HuH-7.5 (cell line): ENCODE measurements around the gene ZSWIM8.
"Not testable (repeated sequence)": the region's sequence is repeated elsewhere in the genome, so short reads cannot be mapped to it uniquely, and the experiment has no call there.

ENCODE experiments used
- DNase-seq: peaks from one replicate; pipeline ENCODE4 v3.0.0; 2011; ENCODE audit warnings: low spot score

The ZSWIM8 gene

DNA sequence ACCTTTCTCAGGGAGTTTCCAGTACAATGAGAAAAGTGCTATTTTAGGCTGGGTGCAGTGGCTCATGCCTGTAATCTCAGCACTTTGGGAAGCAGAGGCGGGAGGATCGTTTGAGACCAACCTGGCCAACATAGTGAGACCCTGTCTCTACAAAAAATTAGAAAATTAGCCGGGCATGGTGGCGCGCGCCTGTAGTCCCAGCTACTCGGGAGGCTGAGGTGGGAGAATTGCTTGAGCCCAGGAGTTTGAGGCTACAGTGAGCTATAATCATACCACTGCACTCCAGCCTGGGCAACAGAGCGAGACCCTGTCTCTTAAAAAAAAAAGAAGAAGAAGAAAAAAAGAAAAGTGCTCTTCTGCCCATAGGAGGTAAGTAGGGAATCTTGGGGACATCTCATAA lies 10.6 kb downstream of the ZSWIM8 start:
- not testable (repeated sequence) for DNase-seq

GRCh38 chr10:73796766-73797165 lies 11.4 kb downstream of the ZSWIM8 start:
- no peak for DNase-seq

GRCh38 chr10:73797324-73798025 lies 12.1 kb downstream of the ZSWIM8 start:
- no peak for DNase-seq

DNA sequence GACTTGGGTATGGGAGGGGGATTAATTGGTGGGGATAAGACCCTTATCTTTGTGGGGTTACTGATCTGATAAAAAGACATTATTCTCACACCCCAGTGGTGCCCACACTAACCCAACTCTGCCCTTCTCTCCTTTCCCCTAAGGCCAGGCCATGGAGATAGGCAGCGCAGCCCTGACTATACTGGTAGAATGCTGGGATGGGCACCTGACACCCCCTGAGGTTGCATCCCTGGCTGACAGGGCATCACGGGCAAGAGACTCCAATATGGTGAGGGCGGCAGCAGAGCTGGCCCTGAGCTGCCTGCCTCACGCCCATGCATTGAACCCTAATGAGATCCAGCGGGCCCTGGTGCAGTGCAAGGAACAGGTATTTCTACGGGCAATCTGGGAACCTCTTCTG lies 12.7 kb downstream of the ZSWIM8 start:
- DNase-seq, result no peak

GRCh38 chr10:73798927-73799560 lies 13.6 kb downstream of the ZSWIM8 start:
- DNase-seq, result no peak

DNA sequence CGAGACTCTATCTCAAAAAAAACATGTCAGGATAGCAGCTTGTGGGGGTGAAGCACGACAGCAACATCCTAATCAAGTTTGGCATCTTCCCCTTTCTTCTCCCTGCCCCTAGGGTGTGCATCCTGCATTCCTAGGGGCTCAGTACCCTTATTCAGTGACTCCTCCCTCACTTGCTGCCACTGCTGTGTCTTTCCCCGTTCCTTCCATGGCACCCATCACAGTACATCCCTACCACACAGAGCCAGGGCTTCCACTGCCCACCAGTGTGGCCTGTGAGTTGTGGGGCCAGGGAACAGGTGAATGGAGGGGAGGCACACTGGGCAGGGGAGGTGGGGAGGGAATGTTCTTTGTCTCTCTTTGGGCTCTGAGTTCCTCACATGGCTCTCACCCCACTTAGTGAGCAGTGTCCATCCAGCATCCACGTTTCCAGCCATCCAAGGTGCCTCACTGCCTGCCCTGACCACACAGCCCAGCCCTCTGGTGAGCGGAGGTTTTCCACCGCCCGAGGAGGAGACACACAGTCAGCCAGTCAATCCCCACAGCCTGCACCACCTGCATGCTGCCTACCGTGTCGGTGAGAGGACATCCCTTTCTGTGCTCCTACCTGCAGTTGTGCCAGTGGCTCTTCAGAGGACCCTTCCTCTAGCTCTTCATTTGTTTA lies 14.6 kb downstream of the ZSWIM8 start:
- no peak for DNase-seq

DNA sequence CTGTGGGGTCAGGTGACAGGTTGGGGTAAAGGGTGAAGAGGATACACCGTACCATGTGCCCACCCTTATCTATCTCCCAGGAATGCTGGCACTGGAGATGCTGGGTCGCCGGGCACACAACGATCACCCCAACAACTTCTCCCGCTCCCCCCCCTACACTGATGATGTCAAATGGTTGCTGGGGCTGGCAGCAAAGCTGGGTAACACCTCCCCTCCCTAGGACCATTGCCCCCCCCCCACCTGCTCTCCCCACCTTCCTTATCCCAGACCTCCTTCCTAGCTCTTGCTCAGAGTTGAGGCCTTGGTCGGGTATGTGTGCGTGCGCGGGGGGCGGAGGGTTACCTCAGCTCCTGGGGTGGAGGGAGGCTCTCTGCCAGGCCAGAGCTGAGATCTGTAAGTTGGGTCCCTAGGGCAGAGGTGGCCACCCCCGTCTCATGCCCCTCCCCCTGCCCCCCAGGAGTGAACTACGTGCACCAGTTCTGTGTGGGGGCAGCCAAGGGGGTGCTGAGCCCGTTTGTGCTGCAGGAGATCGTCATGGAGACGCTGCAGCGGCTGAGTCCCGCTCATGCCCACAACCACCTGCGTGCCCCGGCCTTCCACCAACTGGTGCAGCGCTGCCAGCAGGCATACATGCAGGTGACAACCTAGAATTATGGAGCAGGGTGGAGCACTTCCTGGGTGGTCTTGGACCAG lies 15.3 kb downstream of the ZSWIM8 start:
- DNase-seq, result no peak

DNA sequence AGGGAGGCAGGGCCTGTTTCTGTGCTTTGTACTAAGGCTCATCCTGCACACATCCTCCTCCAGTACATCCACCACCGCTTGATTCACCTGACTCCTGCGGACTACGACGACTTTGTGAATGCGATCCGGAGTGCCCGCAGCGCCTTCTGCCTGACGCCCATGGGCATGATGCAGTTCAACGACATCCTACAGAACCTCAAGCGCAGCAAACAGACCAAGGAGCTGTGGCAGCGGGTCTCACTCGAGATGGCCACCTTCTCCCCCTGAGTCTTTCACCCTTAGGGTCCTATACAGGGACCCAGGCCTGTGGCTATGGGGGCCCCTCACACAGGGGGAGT lies 15.8 kb downstream of the ZSWIM8 start:
- no peak for DNase-seq

DNA sequence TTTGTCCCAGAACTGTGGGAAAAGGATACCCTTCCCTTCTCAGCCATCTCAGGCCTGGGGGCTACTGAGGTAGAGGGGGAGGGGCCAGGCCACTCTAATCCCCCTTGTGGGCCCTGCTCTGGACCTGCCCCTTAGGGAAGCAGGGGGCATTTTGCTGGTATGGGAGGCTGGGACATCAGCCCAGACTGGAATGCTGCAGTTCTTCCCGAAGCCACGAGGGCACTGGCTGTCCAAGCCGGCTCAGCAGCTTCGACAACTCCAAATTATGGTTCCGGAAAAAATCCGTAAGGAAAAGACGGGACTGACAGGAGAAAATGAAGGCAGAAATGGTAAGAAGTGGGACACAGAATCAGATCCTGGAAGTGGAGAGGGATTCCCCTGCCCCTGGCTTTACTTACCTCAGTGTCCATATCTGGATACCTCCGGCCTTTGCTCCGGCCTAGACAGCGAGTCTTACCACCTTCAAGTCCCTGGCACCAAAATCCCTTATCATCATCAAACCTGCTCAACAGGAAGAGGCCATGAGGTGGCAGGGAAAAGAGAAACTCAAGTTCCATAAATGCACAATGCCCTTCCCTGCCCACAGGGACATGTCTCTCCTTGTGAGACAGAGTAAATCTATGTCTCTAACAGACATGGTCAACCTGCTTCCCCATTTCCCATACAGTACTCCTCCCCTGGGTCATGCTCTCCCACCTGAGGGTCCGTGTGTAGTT lies 17.0 kb downstream of the ZSWIM8 start:
- DNase-seq, result no peak

DNA sequence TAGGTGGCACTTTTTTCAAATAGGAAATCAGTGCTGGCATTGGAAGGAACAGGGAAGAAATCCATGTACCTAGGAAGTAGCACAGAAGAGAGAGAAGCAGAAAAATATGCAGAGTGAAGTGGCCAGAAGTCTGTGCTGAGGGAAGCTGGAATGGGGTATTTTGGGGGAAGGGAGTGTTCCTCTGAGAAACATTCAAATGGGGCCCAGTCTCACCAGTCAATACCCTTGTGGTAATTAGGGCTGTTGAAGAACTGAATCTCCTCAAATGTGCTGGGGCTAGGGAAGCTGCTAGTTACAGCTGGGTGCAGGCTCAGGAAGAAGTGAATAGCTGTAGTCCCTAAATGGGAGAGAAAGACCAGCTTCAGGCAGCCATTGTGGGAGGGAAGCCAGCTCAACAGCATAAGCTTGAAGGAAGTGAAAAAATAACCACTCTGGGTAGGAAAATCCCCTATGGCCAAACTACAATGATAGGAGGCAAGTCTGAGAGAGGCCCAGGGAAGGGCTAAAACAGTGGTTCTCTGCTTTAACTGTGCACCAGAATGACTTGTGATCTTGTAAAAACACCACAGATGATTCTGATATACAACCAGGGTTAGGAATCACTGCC lies 18.4 kb downstream of the ZSWIM8 start:
- no peak for DNase-seq

- DNase-seq, result no peak
Observed at GRCh38 chr10:73806176-73806950, 21.0 kb downstream of the ZSWIM8 start.

DNA sequence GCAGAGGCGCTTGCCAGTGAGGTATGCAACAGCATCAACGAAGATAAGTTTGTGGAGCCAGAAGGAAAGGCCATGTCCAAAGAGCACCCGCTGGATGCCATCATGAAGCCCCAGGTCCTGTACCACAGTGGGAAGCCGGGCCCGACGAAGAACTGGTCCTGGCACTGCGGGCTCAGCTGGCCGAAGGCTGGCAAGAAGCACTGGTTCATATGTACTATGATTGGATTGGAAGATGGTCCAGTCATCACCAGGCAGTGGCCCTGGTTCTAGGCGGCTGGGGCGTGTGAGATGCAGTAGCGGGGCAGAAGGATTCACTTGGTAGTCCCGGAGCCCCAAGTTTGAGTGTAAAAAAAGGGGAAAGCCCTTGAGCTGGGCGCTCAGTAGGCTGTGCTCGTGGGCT lies 22.1 kb downstream of the ZSWIM8 start:
- DNase-seq, result no peak

- DNase-seq, result no peak
Observed at GRCh38 chr10:73808021-73808815, 22.8 kb downstream of the ZSWIM8 start.

DNA sequence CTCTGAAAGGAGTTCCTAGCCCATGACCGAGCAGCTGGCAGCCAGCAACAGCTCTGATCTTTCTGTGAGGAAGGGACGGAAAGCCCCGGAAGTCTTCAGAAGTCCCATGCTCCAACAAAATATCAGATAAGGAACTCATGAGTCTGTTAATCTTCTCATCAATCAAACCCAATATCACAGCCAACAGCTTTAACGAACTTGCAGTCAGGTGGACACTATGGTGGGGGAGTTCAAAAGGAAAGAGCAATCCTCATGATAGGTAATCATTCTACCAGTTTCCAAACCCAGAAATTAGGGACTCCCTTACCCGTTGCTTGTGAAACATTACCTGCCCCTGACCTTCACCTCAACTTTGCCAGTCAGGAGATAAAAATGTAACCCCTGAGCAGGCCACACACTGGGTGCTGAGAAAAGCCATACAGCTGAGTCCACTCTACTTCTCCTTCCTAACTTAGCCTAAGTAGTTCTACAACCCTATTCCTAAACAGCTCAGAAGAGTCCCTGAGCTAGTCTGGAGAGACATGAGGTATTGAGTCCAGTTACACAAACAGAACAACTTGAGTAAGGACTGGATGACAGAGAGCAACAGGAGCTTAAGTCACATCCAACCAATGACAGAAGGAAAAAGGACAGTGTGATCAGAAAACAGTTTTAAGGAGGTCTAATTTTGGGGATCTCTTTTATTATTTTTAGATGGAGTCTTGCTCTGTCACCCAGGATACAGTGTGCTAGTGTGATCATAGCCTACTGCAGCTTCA lies 23.8 kb downstream of the ZSWIM8 start:
- no peak for DNase-seq

DNA sequence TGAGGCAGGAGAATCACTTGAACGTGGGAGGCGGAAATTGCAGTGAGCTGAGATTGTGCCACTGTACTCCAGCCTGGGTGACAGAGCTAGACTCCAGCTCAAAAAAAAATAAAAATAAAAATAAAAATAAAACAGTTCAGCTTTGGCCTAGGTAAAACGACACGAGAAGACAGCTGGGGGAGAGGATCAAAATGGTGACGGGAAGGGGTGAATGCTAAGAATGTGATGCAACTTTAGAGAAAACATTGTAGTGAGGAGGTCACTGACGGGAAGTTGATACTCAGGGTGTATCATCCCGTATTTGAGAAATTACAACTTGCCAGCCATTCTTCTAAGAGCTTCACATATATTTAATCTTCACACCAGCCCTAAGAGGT lies 24.9 kb downstream of the ZSWIM8 start:
- no peak for DNase-seq

- DNase-seq, result peak; percentile 43
Observed at GRCh38 chr10:73810735-73811465, 25.5 kb downstream of the ZSWIM8 start.

- DNase-seq, result no peak
Observed at GRCh38 chr10:73812657-73813056, 27.3 kb downstream of the ZSWIM8 start.

DNA sequence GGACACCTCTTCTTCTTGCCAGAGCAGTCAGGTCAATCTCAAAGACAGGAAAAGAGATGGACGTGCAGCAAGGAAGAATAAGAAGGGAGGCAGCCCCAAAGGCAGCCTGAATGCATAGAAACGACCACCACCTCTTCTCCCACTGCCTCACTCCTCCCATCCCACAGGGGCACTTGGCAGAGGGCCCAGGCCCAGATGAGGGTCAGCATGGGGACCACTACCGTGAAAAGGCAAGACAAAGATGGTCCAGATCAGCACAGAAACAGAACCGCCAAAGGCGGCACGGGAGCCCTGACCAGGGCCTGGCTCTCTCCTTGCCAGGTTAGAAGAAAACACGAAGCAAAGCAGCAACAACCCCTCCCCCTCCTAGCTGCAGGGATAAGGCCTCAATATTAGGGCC lies 27.9 kb downstream of the ZSWIM8 start:
- no peak for DNase-seq
